GM12878 (cell line): ENCODE results near the gene SLC35G6. TPM values are rescaled to one million over a fixed set of nuclear protein-coding genes. Genes with fewer than 3 reads are reported as not detected.

Experiments
- BHLHE40 ChIP-seq, 2 experiments: fragments of 450-650 bp in 1 of 2; IDR thresholded peaks; 2 replicates each; pipeline ENCODE4 v1.6.1; 2011 to 2017; ENCODE audit warnings: low read depth in 2 of 2, borderline replicate concordance in 1 of 2, improper control_type of control experiment in 1 of 2, low read length in 1 of 2, mild to moderate bottlenecking in 1 of 2
- HDGF ChIP-seq: fragments of 450-650 bp; IDR thresholded peaks from 2 replicates; pipeline ENCODE4 v1.6.1; 2016; ENCODE audit warnings: antibody characterized with exemption
- IKZF1 ChIP-seq: fragments of 450-650 bp; conservative IDR thresholded peaks from 2 replicates; pipeline ENCODE4 v1.6.1; 2017; ENCODE audit warnings: antibody characterized with exemption, mild to moderate bottlenecking
- IKZF2 ChIP-seq, 2 experiments: fragments of 450-650 bp; IDR thresholded peaks; 2 replicates each; pipeline ENCODE4 v1.6.1; 2017; ENCODE audit warnings: mild to moderate bottlenecking in 2 of 2, moderate library complexity in 2 of 2
- MAX ChIP-seq: IDR thresholded peaks from 2 replicates; pipeline ENCODE4 v1.6.1; 2012; ENCODE audit warnings: low read depth, low read length, improper control_type of control experiment
- MLLT1 ChIP-seq: fragments of 450-650 bp; IDR thresholded peaks from 2 replicates; pipeline ENCODE4 v1.6.1; 2016; ENCODE audit warnings: mild to moderate bottlenecking
- MYB ChIP-seq: fragments of 150-350 bp; IDR thresholded peaks from 2 replicates; pipeline ENCODE4 v1.6.1; 2014; ENCODE audit warnings: mild to moderate bottlenecking, low read depth, low read length, borderline replicate concordance
- PKNOX1 ChIP-seq: fragments of 450-650 bp; IDR thresholded peaks from 2 replicates; pipeline ENCODE4 v1.6.1; 2016; ENCODE audit warnings: mild to moderate bottlenecking
- polyA plus RNA-seq, 11 experiments: library from polyadenylated mRNA; depleted of rRNA in 4 of 11; unstranded in 6 of 11; stranded (reverse) in 5 of 11; fragments of >200 nt; fragmentation: Nextera tagmentation in 4 of 11; fragmentation: Illumina TruSeq in 1 of 11; extraction: Ambion mirVana in 4 of 11; extraction: Trizol in 1 of 11; gene quantifications; 1 replicate in 1 of 11; 2 replicates in 10 of 11; pipeline versions ENCODE4 v1.2.1 to v1.2.3, GENCODE V29; 2011 to 2016; ENCODE audit warnings: inconsistent platforms in 2 of 11, missing spikeins in 2 of 11, low read depth in 1 of 11
- total RNA-seq, 4 experiments: library from RNA; depleted of rRNA in 3 of 4; stranded (reverse); fragments of >200 nt in 3 of 4; fragmentation: Illumina TruSeq in 1 of 4; extraction: Trizol in 1 of 4; gene quantifications; 2 replicates each; pipeline versions ENCODE4 v1.2.1 to v1.2.3, GENCODE V29; 2013 to 2021
- TF ChIP-seq, protein P1 (sequence below): fragments of 450-650 bp; IDR thresholded peaks from 2 replicates; pipeline ENCODE4 v1.6.1; 2016; ENCODE audit warnings: mild to moderate bottlenecking, moderate library complexity, borderline replicate concordance
- TF ChIP-seq, protein P2 (sequence below): fragments of 450-650 bp; IDR thresholded peaks from 2 replicates; pipeline ENCODE4 v1.6.1; 2017; ENCODE audit warnings: mild to moderate bottlenecking, low read depth, inconsistent platforms; ENCODE audit not compliant: poor library complexity, severe bottlenecking
- TF ChIP-seq, protein P3 (sequence below): fragments of 450-650 bp; IDR thresholded peaks from 2 replicates; pipeline ENCODE4 v1.6.1; 2017; ENCODE audit warnings: mild to moderate bottlenecking
- TF ChIP-seq, protein P4 (sequence below): fragments of 450-650 bp; IDR thresholded peaks from 2 replicates; pipeline ENCODE4 v1.6.1; 2018; ENCODE audit warnings: borderline replicate concordance, mild to moderate bottlenecking; ENCODE audit not compliant: partially characterized antibody

SLC35G6 gene
- total and polyA plus RNA-seq, 10 of the 15 experiments (the other 5 are each of a cell fraction or from before 2014, with no cell fraction given), result 0.20 TPM; not detected in 9

- TF ChIP-seq, protein P1, sequence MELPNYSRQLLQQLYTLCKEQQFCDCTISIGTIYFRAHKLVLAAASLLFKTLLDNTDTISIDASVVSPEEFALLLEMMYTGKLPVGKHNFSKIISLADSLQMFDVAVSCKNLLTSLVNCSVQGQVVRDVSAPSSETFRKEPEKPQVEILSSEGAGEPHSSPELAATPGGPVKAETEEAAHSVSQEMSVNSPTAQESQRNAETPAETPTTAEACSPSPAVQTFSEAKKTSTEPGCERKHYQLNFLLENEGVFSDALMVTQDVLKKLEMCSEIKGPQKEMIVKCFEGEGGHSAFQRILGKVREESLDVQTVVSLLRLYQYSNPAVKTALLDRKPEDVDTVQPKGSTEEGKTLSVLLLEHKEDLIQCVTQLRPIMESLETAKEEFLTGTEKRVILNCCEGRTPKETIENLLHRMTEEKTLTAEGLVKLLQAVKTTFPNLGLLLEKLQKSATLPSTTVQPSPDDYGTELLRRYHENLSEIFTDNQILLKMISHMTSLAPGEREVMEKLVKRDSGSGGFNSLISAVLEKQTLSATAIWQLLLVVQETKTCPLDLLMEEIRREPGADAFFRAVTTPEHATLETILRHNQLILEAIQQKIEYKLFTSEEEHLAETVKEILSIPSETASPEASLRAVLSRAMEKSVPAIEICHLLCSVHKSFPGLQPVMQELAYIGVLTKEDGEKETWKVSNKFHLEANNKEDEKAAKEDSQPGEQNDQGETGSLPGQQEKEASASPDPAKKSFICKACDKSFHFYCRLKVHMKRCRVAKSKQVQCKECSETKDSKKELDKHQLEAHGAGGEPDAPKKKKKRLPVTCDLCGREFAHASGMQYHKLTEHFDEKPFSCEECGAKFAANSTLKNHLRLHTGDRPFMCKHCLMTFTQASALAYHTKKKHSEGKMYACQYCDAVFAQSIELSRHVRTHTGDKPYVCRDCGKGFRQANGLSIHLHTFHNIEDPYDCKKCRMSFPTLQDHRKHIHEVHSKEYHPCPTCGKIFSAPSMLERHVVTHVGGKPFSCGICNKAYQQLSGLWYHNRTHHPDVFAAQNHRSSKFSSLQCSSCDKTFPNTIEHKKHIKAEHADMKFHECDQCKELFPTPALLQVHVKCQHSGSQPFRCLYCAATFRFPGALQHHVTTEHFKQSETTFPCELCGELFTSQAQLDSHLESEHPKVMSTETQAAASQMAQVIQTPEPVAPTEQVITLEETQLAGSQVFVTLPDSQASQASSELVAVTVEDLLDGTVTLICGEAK, result 0 out of 2 replicates have a peak, but pooled peaks have one; percentile 14
- TF ChIP-seq, protein P2, sequence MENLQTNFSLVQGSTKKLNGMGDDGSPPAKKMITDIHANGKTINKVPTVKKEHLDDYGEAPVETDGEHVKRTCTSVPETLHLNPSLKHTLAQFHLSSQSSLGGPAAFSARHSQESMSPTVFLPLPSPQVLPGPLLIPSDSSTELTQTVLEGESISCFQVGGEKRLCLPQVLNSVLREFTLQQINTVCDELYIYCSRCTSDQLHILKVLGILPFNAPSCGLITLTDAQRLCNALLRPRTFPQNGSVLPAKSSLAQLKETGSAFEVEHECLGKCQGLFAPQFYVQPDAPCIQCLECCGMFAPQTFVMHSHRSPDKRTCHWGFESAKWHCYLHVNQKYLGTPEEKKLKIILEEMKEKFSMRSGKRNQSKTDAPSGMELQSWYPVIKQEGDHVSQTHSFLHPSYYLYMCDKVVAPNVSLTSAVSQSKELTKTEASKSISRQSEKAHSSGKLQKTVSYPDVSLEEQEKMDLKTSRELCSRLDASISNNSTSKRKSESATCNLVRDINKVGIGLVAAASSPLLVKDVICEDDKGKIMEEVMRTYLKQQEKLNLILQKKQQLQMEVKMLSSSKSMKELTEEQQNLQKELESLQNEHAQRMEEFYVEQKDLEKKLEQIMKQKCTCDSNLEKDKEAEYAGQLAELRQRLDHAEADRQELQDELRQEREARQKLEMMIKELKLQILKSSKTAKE, result no peak
- TF ChIP-seq MAX, result 0 out of 2 replicates have a peak, but pooled peaks have one; percentile 13
- TF ChIP-seq BHLHE40 (IDR thresholded peaks at IDR 0.05; ENCODE audit: borderline replicate concordance in 1 of 2, low read depth in 2 of 2, low read length in 1 of 2), result peak; percentile 8 to 72; a peak in 2 of 4 replicates
- TF ChIP-seq PKNOX1, result peak; percentile 51; the same call in 1 of the 2 replicates
- TF ChIP-seq, protein P3, sequence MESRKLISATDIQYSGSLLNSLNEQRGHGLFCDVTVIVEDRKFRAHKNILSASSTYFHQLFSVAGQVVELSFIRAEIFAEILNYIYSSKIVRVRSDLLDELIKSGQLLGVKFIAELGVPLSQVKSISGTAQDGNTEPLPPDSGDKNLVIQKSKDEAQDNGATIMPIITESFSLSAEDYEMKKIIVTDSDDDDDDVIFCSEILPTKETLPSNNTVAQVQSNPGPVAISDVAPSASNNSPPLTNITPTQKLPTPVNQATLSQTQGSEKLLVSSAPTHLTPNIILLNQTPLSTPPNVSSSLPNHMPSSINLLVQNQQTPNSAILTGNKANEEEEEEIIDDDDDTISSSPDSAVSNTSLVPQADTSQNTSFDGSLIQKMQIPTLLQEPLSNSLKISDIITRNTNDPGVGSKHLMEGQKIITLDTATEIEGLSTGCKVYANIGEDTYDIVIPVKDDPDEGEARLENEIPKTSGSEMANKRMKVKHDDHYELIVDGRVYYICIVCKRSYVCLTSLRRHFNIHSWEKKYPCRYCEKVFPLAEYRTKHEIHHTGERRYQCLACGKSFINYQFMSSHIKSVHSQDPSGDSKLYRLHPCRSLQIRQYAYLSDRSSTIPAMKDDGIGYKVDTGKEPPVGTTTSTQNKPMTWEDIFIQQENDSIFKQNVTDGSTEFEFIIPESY, result no peak
- peak in 1 of 2 experiments; percentile 49; a peak in 3 of 4 replicates for TF ChIP-seq IKZF2 (IDR thresholded peaks at IDR 0.05)
- TF ChIP-seq HDGF, result no peak; the same call in 1 of the 2 replicates
- TF ChIP-seq, protein P4, sequence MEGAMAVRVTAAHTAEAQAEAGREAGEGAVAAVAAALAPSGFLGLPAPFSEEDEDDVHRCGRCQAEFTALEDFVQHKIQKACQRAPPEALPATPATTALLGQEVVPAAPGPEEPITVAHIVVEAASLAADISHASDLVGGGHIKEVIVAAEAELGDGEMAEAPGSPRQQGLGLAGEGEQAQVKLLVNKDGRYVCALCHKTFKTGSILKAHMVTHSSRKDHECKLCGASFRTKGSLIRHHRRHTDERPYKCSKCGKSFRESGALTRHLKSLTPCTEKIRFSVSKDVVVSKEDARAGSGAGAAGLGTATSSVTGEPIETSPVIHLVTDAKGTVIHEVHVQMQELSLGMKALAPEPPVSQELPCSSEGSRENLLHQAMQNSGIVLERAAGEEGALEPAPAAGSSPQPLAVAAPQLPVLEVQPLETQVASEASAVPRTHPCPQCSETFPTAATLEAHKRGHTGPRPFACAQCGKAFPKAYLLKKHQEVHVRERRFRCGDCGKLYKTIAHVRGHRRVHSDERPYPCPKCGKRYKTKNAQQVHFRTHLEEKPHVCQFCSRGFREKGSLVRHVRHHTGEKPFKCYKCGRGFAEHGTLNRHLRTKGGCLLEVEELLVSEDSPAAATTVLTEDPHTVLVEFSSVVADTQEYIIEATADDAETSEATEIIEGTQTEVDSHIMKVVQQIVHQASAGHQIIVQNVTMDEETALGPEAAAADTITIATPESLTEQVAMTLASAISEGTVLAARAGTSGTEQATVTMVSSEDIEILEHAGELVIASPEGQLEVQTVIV, result peak; percentile 24
- peak; percentile 89; the same call in 1 of the 2 replicates for TF ChIP-seq MYB
- peak; percentile 52; the same call in 1 of the 2 replicates for TF ChIP-seq IKZF1
- peak; percentile 74 for TF ChIP-seq MLLT1
Observed at GRCh38 chr17:7483255-7484066, 2.2 kb downstream of the SLC35G6 start (continued).
